T-helper 2 cell treated with Interferon-gamma antibody and Interleukin-4, amounts not matched to agents 100 ng/mL and 5 ng/mL, for 36 hours (primary cell): Measurements from ENCODE around the gene FCN3. TPM values are rescaled to one million over a fixed set of nuclear protein-coding genes. Genes with fewer than 3 reads are reported as not detected.

Experiments used
- intact Hi-C: fragments of 100-400 bp; cut with micrococcal nuclease; formaldehyde crosslinking; loops from one replicate; pipeline ENCODE4 v1.15.1; 2023
- total RNA-seq: library from RNA; stranded (reverse); gene quantifications from 2 replicates; pipeline ENCODE4 v1.2.3, GENCODE V29; 2022

Gene FCN3
- total RNA-seq, 1 donor from 2014 or later, result not detected

DNA sequence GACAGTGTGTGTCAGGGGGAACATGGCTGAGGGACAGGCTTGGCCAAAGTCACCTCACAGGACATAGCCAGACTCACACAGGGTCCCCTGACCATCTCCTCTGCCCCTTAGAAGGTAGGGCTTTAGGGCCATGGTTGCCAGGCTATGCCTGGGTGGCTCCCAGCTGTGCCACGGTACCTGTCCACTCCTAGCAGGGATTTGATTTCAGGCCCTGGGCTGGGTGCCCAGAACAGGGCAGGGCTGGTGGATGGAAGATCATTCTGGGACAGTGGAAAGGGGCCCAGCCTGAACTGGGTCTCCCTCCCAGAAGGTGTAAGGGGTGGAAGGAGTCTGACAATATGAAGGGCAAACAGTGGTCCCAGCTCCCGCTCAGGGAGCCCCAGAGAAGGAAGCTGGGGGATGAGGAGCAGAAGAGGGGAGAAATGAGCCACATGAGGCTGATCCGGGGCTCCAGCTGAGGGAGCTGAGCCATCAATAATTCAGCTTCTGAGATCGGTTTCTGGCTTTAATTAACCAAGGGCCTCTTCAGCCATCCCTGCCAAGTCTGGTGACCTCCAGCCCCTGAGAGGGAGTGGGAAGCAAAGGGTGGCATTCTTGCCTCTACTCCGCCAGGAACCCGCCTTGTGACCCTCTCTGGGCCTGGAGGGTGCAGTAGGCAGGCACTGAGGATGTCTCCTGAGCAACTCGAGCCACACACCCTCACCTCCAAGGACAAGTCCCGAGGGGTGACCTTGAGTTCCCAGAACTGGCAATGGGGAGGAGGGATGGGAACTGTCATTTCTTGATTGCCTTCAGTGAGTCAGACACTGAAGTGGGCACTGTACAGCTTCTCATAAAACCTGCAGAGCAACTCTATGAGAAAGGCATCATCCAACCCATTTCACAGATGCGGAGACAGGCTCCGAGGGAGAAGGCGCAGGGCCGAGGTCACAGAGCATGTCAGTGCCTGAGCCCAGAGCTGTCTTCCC is 6.4 kb upstream of the FCN3 start:
- intact Hi-C loops, result no loop called here

DNA sequence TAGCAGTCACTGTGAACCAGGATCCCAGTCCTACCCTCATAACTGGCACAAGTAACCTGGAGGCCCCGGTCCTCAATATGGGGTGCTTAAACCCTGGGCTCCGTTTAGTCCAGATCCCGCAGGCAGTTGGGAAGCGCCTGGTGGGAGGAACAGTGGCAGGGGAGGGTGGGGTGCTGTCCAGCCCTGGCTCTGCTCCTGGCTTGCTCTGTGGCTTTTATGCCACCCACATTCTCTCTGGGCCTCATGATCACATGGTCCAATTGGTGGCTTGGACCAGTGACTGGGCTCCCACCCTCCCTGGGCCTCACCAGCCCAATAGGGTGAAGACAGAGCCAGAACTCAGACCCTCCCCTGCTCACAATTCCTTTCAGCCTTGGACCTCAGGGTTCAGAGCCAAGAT is 5.6 kb upstream of the FCN3 start:
- intact Hi-C loops, result no loop called here

DNA sequence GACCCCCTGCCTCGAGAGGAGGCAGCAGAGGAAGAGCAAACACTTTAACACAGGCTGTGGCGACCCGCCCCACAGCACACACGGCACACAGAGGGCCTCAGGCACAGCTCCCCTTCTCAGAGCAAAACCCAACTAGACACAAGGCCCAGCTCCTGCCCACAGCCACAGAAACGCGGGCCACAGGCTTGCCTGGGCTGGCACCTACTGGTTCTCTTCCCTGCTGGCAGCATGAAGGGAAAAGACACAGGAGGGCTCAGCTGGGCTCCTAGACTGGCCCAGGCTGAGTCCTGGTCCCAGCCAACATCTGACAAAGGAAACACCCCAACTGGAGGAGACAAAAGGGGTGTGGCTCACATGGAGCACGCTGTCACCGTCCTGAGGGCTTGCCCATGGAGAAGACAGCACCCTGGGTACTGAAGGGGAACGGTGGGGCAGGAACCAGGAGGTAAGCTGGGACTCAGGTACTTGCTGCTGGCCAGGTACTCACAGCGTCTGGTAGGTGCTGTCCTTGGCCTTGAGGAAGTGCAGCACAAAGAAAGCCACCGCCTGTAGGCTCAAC is 5.0 kb upstream of the FCN3 start:
- intact Hi-C loops, result no loop called here

DNA sequence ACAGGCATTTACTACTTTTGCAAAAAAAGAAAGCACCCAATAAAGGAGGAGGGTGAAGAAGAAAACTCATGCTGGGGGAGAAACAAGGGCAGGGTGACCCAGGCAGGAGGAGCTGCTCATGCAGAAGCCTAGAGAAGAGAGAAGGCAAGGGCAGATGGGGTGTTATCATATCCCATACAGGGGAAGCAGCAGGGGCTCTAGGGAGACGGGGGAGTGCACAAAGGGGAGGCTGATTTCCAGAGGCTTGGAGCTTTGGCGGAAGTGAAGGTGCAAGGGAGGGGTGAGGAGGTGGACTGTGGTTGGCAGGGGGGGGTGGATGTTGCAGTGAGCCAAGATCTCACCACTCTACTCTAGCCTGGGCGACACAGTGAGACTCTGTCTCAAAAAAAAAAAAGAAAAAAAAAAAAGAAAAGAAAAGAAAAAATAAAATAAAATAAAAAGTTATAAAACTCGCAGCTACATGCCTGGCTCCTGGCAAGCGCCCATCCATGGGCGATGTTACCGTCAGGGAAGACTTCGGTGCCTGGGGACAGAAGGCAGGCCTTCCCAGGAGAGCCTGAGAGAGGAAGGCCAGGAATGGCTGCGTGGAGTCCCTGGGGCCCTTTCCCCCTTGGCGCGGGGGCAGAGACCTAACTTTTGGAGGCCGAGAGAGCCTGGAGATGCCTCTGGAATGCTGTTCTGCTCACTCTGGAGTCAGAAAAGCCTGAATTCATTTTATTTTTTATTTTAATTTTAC is 3.3 kb upstream of the FCN3 start:
- intact Hi-C loops, result no loop called here

DNA sequence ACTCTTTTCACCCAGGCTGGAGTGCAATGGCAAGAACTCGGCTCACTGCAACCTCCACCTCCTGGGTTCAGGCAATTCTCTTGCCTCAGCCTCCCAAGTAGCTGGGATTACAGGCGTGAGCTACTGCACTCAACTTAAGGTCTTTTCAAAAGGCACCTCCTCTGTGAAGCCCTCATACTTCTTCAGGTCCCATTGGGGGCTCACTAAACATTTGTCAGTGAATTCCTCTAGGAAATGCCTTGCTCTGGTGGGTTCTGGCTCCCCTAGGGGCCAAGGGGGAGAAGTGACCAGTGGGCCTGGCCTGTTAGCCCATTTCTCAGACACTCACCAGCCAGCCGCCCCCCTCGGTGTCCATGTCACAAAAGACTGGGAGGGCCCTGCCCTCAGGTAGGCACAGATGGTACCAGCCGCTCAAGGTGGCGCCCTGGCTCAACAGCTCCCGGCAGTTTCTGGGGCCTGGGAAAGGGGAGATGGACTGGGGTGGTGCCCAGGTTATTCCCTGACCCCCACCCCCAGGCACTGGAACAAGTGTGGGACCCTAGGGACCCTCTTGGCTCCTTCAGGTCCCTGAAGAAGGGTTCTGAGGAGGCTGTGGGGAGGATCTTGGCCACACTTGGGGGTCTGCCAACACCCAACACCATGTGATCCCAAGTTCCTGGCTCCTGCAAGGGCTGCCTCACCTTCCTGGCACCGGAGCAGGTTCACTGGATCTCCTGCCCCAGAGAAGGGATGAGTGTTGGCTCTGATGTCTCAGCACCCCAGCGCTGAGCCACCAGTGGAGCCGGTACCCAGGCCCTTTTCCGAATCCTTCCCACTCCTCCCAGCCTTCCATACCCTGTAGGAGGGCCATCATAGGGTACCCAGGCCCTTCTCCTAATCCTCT is 1.6 kb downstream of the FCN3 start:
- intact Hi-C loops, result no loop called here

DNA sequence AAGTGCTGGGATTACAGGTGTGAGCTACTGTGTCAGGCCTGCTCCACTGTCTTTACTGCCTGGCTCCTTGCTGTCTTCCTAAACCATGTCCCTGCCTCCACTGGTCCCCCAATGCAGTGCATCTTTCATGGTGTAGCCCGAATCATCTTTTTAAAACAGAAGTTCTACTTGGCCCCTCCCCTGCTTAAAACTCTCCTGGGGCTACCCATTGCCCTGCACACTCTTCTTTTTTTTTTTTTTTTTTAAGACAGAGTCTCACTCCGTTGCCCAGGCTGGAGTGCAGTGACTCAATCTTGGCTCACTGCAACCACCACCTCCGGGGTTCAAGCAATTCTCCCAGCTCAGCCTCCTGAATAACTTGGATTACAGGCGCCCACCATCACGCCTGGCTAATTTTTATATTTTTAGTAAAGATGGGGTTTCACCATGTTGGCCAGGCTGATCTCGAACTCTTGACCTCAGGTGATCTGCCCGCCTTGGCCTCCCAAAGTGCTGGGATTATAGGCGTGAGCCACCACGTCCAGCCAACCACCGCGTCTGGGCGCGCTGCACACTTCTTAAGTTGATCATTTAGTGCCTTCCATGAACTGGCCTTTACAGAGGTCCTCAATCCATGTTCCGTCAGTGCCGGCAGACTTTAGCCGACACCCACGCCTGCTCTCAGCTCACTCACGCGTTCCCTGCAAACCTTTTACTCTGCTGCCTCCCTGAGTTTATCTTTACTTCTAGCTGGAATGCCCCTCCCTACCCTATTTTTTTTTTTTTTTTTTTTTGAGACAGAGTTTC is 2.4 kb downstream of the FCN3 start:
- intact Hi-C loops, result no loop called here

DNA sequence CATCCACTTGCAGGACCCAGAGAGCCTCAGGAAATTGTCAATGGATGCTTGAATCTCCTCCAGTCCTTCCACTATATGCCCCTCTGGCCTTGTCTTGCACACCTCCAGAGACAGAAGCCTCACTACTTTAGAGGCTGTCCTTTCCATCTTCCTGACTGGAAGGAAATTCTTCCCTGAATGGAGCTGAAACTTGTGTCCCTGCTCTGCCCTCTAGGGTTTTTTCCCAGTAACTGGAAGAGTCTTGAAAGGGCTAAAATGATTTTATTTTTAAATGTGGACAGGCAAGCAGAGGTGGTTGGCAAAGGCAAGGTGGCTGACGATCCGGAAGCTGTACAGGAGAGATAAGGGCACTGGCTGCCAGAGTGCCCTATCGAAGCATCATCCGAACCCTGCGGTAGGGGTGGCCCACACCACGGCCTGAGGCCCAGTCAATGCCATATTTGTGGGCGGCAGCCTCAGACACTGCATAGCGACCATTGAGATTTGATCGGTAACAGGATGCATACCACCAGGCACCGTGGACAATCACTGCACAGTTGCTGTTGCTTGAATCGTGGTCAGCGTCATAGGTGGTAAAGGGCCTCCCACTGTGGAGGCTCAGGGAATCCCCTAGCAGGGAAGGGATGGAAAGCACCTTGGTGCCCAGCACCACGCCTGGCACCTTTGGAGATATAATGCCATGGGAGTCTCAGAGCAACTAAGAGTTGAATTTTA is 5.6 kb downstream of the FCN3 start:
- intact Hi-C loops, result no loop called here

DNA sequence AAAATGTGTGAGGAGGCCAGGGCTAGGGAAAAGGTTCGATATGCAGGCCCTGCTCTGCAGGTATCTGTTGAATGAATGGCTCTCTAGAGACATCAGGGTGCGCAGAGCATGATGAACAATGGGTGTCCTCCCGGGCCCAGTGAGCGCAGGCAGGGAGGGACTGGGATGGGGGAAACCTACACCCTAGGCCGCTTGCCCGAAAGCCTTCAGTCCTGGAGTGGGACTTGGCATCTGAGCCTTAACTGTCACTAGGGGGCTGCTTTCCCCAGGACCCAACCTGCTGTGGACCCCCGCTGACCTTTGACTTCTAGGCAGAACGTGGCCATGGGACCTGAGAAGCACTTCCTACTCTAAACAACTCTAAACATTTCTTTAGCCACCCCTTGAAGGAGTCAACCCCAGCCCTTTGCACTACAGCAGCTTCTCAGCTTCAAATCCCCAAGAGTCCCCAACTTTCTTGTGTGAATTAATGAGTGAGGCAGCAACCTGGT is 7.4 kb downstream of the FCN3 start:
- intact Hi-C loops, result no loop called here

DNA sequence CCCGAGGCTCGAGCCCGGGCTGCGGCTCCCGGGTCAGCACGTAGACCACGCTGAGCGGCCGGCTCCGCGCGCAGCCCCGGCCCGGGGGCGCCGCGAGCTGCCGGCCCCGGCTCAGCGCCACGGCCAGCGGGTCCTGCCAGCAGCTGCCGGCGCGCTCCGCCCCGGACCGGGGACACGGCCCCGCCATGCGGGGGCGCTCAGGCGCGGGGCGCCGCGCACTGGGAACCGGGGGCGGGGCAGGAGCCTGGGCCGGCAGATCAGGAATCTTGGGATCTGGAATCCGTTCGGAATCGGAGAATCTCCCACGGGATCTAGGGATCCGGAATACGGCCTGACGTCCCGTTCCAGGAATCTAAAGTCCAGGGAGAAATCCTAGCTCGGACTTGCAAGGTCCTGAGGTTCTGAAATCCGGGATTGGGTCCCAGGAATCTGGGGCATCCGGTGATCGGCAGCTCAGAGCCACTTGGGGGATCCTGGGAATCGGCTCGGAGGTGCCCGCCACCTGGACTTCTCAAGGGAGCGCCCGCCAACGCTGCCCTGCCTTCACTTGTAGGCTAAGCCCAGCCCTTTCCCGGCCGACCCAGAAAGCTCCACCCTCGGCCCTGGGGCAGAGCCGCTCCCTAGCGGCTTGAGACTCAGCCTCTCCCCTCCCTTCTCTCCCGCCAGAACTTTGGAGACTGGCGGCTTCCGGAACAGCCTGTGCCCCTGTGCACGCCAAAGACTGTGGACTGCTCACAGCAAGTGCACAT is 8.0 kb downstream of the FCN3 start, which contains the start of gene MAP3K6:
Gene MAP3K6, minus strand, starts transcription at position 551 of the 749 bp plus-strand sequence. Its CDS starts 364 bp downstream, at position 187.
- intact Hi-C loops, result no loop called here

DNA sequence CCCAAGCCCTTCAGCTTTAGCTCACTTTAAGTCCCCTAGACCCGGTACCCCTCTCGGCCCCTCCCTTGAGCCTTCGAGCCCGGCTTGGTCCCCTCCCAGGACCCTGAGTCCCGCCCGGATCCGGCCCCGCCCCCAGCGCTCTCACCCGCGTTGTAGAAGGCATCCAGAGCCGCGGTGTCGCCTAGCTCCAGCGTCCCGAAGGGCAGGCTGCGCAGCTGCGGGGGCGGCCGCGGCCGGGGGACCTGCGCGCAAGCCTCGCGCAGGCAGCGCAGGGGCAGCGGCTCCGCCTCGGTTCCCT is 8.6 kb downstream of the FCN3 start:
- intact Hi-C loops, result no loop called here

DNA sequence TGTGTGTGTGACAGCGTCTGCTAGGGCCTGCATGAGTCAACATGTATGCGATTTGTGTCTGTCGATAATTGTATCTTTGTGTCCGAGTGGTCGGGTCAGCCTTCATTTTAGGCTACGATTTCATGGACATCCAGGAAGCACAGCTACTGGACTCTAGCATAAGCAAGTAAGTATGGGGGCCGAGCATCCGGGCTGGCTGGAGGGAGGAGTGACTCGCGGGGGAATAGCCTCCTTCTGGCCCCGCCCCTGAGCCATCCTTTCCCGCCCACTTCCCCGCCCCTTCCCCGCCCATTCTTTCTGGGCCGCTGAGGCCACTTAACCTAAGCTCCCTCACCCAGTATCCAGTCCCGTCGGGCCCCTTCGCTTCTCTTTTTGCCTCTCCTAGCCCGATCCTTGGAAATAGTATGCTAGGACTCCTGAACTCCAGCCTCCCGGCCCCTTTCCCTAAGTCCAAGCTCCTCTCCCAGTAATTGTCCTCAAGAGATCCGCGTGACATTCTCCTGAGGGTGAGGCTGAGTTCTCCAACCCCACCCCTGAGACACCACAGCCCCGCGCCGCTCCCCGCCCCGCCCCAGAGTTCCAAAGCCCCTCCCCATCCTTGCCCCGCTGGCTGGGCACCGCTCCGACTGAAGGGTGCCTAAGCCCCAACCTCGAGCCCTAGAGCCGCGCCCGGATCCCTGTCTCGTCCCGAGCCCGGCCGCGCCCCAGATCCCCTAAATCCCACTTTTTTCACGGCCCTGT is 9.1 kb downstream of the FCN3 start:
- intact Hi-C loops, result loop anchor here (1.0 kb wide), 3 partner anchors 8 to 43 kb away; partner anchors contain the start of genes GPR3 and TMEM222

DNA sequence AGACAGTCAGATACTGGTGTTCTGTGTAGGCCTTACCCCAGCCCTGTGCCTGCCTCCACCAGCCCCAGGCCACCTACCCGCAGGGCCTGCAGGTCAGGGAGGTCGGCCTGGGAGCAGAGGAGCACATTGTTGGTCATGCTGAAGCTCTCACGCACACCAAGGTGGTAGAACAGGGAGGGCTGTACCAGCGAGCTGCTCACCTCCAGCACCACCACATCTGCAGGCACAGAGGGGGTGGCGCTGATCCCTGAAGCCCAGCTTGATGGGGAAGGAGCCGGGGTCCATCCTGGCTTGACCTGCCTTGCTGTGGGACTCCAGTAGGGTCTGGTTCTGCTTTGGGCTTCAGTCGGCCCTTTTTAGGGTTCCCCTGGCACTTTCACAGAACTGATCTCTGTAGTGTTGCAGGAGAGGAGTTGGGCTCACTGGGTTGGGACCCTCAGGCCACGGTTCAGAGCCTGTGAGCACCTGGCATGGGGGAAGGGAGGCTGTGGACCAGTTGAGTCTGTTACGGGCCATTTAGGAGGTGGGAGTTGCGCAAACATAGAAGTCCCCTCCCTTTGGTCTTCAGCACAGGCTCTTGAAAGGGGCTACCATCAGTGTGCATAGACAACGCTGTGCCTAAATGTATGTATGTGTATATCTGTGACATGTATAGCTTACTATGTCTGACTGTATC is 9.8 kb downstream of the FCN3 start:
- intact Hi-C loops, result loop anchor here (1.0 kb wide), 3 partner anchors 8 to 43 kb away; partner anchors contain the start of genes GPR3 and TMEM222

DNA sequence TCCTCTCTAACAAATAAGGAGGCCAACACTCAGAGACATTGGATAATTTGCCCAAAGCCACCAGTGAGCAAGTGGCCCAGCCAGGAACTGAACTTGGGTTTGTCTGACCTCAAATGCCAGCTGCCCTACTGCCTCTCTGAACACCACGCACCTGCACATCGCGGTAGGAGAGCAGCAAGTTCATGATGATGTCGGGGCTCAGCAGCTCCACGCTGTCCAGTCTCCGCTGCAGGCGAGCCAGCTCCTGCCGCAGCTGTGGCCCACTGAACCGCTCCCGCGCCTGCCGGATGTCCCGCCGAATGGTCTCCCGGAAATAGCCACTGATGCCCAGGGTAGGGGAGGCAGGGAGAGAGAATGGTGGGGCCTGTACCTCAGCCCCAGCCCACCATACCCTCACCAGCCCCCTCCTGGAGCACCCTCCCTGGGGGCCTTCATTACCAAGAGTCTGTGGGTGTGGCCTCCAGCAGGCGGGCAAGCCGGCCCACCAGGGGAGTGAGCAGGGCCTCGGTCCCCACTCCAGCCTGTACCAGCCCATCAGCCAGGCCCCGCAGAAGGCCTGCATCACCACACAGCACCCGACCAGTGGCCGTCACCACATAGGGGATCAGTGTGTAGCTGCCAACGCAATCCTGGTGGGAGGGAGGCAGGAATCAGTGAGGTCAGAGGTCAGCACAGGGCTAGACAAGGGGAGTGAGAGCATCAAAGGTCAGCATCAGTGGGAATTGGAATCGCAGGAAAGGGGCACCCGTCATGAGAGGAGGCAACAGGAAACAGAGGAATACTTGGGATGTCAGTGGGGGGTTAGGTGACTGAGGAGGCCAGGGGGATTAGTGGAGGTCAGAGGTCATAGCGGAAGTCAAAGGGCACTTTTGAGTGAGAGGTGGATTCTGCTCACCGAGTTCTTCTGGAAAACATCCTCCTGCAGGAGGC is 10.6 kb downstream of the FCN3 start:
- intact Hi-C loops, result no loop called here

DNA sequence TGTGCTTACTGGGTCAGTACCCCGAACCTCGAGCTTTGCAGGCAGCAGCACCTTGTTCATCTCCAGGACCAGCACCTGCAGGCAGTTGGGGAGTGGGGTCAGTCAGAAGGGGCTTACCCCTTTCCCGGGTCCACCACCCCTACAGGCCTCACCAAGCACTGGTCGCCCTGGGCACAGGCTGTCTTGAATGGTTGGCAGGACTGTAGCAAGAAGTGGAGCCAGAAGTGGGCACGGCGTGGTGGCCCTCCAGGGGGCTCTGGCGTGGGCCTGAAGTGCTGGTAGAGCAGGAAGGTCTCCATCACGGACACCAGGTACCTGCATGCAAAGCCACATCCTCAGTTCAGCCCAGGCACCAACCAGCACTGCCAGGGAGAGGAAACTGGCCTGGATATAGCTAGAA is 13.1 kb downstream of the FCN3 start:
- intact Hi-C loops, result no loop called here

DNA sequence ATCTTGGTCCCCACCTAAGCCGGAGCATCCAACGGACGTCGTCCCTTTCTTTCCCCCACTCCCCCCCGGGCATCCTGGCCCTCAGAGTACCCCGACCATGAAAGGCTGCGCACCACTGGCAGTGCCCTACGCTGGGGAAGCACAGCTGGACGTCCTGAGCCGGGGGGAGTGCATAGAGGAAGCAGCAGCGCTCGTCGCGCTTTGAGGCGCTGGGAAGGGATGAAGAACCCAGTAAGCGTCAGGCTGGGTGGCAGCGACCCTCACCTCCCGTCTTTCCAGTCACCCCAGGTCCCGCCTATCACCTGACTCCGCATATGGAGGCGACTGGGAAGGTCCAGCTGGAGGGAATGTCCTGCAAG is 13.6 kb downstream of the FCN3 start:
- intact Hi-C loops, result no loop called here
